Measurements from ENCODE around the gene TRMT10A. TPM values are rescaled to one million over a fixed set of nuclear protein-coding genes. Genes with fewer than 3 reads are reported as not detected.

TRMT10A gene
- total RNA-seq, 1 experiment from 2014 or later = 6.1 TPM

GRCh38 chr4:99506781-99507180, 57.1 kb downstream of the TRMT10A start:
- Histone ChIP-seq H3K4me3 (no peak overlapping the region), H3K79me2 (ENCODE audit: low read depth) (no peaks in the 10 kb centered on the region), H3K9me2 (ENCODE audit: insufficient read depth) (no peaks in the 10 kb centered on the region), H3K4me2 (no peak overlapping the region), H3K4me1 (replicated peaks; ENCODE audit: insufficient read depth) (no peaks in the 10 kb centered on the region), H4K20me1 (ENCODE audit: insufficient read depth) (no peaks in the 10 kb centered on the region), H2AFZ (no peak overlapping the region), H3K36me3 (ENCODE audit: low read depth) (no peaks in the 10 kb centered on the region), H3F3A (ENCODE audit: insufficient read depth, low read depth) (no peaks in the 10 kb centered on the region), H3K27me3 (ENCODE audit: insufficient read depth, low read depth) (no peaks in the 10 kb centered on the region), H3K9me3 (ENCODE audit: insufficient read depth, low read depth) (no peaks in the 10 kb centered on the region), H3K27ac (no peak overlapping the region)
- TF ChIP-seq CTCF (conservative IDR thresholded peaks at IDR 0.05) (no peak), EZH2 (IDR thresholded peaks at IDR 0.05; ENCODE audit: low read depth) (no peak)
- no TSS peak for BruUV-seq (replicated peaks)
- DNase-seq = no peak
- intact Hi-C loops (cut with micrococcal nuclease; ENCODE audit: unreplicated experiment) = no loop called here
- CTCF ChIA-PET = no interaction called here
- POLR2A ChIA-PET (ENCODE audit: unreplicated experiment) = no interaction called here

- H3K79me2 ChIP-seq (ENCODE audit: low read depth) = no peaks in the 10 kb centered on the region
- no peak for TF ChIP-seq CTCF (conservative IDR thresholded peaks at IDR 0.05)
- TF ChIP-seq EZH2 (IDR thresholded peaks at IDR 0.05; ENCODE audit: low read depth) = no peak
- no peak overlapping the region for H3K27ac ChIP-seq
- no peaks in the 10 kb centered on the region for H3K9me3 ChIP-seq (ENCODE audit: insufficient read depth, low read depth)
- no peaks in the 10 kb centered on the region for H3K36me3 ChIP-seq (ENCODE audit: low read depth)
- no peaks in the 10 kb centered on the region for H3K9me2 ChIP-seq (ENCODE audit: insufficient read depth)
- POLR2A ChIA-PET (ENCODE audit: unreplicated experiment) = no interaction called here
- no peak overlapping the region for H3K4me2 ChIP-seq
- BruUV-seq (replicated peaks) = no TSS peak
- intact Hi-C loops (cut with micrococcal nuclease; ENCODE audit: unreplicated experiment) = no loop called here
- H2AFZ ChIP-seq = no peak overlapping the region
- H4K20me1 ChIP-seq (ENCODE audit: insufficient read depth) = no peaks in the 10 kb centered on the region
- H3K4me3 ChIP-seq = no peak overlapping the region
- no peak for DNase-seq
- H3K27me3 ChIP-seq (ENCODE audit: insufficient read depth, low read depth) = no peaks in the 10 kb centered on the region
- H3F3A ChIP-seq (ENCODE audit: insufficient read depth, low read depth) = no peaks in the 10 kb centered on the region
- H3K4me1 ChIP-seq (replicated peaks; ENCODE audit: insufficient read depth) = no peaks in the 10 kb centered on the region
- CTCF ChIA-PET = no interaction called here
Measured at GRCh38 chr4:99504804-99505502, 58.9 kb downstream of the TRMT10A start.

Other genes starting within 250 kb of the TRMT10A start
- not detected in 2 replicates for gene ADH1B, start 242.6 kb downstream of the TRMT10A start, total RNA-seq (2021)
- 0.50 and 0.63 TPM in 2 replicates for gene ADH1C, start 211.3 kb downstream of the TRMT10A start, total RNA-seq (2021)
- not detected in 2 replicates for gene ADH7, start 128.7 kb downstream of the TRMT10A start, total RNA-seq (2021)
- gene C4orf17, start 53.0 kb downstream of the TRMT10A start, total RNA-seq (2021) = not detected in 2 replicates
- gene MTTP, start 10.8 kb upstream of the TRMT10A start, total RNA-seq (2021) = not detected in 2 replicates
- 0.22 and 0.23 TPM in 2 replicates for gene C4orf54, start 93.8 kb upstream of the TRMT10A start, total RNA-seq (2021)

All from PC-9 (cell line).